Upper lobe of left lung (tissue), 4 donors: ENCODE results near the gene GUCD1.
A peak's percentile ranks its signal among the peaks of the same experiment; 100 is the strongest.

Source experiments
- POLR2A ChIP-seq, 4 donors: fragments of 450-650 bp; IDR thresholded peaks; one replicate each; pipeline ENCODE4 v1.5.1; 2016 to 2017; ENCODE audit warnings: antibody characterized with exemption in 4 of 4, mild to moderate bottlenecking in 2 of 4
- POLR2AphosphoS5 ChIP-seq, 2 donors: sonication (generic); formaldehyde crosslinking; IDR thresholded peaks; one replicate each; pipeline ENCODE4 v1.5.1; 2017; ENCODE audit warnings: antibody characterized with exemption in 2 of 2
- TF ChIP-seq, protein P1 (sequence below), 6 experiments: fragments of 450-650 bp in 4 of 6; fragments of 200-600 bp in 2 of 6; sonication (generic) in 2 of 6; IDR thresholded peaks; one replicate each; pipeline ENCODE4 v1.5.1; 2016 to 2019; ENCODE audit warnings: antibody characterized with exemption in 6 of 6

DNA sequence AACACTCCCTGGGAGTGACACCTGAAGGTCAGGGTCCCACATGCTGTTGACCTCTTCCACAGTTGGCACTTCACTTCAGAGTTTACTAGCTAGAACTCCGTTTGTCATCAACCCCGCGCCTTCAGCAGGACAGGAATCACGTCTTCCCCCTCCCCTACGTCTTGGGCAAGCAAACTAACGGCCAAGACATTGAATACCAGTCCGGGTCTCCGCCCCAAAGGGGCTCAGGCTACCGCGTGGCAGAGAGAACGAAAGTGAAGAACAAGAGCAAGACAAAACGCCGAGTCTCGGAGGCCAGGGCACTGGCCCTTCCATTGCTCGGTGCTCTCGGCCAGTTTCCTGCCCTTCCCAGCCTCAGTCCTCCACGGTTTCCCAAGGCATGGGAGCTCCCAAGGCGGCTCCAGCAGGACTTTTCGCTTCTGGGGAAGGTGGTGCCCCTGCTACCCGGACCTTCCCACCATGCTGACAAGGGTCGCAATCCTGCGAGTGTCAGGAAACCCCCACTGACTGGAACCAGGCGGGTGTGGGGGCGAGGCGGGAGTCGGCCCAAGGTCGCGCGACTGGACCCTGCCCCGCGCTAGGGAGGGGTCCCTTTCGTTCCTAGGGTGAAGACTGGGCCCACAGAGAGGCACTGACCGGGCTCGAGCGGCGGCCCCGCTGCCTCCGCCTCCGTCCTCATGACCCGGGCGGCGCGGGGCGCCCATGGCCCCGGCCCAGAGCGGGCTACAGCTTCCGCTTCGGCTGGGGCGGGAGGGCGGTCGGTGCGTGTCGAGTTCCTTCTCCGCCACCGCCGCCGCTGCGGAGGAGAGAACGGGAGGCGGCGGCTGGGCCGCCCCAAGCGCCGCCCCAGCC, at the start of gene GUCD1:
- TF ChIP-seq POLR2AphosphoS5 (IDR thresholded peaks at IDR 0.05) (peak; percentile 56 to 80), POLR2A (IDR thresholded peaks at IDR 0.05) (peak in 3 of 4 donors; percentile 74 to 93 (median 77))
- TF ChIP-seq, protein P1, sequence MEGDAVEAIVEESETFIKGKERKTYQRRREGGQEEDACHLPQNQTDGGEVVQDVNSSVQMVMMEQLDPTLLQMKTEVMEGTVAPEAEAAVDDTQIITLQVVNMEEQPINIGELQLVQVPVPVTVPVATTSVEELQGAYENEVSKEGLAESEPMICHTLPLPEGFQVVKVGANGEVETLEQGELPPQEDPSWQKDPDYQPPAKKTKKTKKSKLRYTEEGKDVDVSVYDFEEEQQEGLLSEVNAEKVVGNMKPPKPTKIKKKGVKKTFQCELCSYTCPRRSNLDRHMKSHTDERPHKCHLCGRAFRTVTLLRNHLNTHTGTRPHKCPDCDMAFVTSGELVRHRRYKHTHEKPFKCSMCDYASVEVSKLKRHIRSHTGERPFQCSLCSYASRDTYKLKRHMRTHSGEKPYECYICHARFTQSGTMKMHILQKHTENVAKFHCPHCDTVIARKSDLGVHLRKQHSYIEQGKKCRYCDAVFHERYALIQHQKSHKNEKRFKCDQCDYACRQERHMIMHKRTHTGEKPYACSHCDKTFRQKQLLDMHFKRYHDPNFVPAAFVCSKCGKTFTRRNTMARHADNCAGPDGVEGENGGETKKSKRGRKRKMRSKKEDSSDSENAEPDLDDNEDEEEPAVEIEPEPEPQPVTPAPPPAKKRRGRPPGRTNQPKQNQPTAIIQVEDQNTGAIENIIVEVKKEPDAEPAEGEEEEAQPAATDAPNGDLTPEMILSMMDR (IDR thresholded peaks at IDR 0.05), result no peak
